ENCODE results near the gene FAM156A.
"Not testable (repeated sequence)": the region's sequence is repeated elsewhere in the genome, so short reads cannot be mapped to it uniquely, and the experiment has no call there.

FAM156A gene

DNA sequence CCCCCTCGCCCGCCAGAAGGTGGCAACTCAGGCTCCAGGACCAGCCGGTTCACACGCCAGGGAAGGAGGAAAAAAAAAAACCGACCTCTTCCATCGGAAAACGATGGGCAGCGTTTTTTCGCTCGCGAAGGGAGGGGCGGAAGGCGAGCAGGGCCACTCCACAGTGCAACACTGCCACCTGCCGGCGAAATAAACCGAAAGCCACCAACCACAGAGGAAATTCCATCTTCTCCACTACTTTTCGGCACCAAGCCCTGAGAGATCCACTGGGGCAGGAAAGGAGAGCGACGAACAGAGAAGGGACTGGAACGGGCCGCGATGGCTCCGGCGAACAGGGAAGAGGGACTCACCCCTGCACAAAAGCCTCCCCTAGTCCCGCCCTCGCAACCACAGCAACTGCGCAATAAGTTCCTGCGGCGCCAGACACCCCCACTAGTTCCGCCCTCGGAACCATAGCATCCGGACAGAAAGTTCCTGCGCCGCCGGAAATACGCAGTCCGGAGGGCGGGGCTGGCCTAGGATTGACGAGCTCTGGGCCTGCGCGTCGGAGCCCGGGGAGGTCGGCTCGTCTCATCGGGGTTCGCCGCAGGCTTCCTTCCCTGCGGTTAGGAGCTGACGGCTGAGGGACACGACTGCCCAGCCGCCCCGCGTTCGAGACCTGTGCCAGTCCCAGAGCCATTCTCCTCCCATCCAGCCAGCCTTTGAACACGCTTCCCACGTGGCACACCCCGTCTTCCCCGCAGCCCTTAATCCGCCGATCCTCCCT is 23.4 kb downstream of the FAM156A start:
- peak; percentile 34 for TF ChIP-seq POLR2A (IDR thresholded peaks at IDR 0.05; ENCODE audit: low read depth, low read length)
- DNase-seq (ENCODE audit: insufficient read length, low spot score) = peak; percentile 27
- no peak for FAIRE-seq

GRCh38 chrX:52933976-52934703 is 24.2 kb downstream of the FAM156A start:
- FAIRE-seq = no peak
- DNase-seq (ENCODE audit: insufficient read length, low spot score) = no peak
- TF ChIP-seq POLR2A (IDR thresholded peaks at IDR 0.05; ENCODE audit: low read depth, low read length) = peak; percentile 8; the same call in 1 of the 2 replicates

DNA sequence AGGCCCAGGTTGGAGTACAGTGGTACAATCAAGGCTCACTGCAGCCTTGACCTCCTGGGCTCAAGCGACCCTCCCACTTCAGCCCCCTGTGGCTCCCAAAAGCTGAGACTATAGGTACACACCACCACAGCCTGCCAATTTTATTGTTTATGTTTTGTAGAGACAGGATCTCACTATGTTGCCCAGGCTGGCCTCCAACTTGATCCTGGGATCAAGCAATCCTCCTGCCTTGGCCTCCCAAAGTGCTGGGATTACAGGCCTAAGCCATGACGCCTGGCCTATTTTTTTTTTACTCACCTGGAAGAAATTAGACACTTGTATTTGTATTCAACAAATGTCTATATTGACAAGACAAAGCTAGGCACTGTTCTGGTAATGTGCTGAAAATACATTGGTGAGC is 25.1 kb downstream of the FAM156A start:
- no peak for TF ChIP-seq POLR2A (IDR thresholded peaks at IDR 0.05; ENCODE audit: low read depth, low read length)
- DNase-seq (ENCODE audit: insufficient read length, low spot score) (no peak), FAIRE-seq (no peak)

- FAIRE-seq; DNase-seq (ENCODE audit: insufficient read length, low spot score): not testable (repeated sequence)
These were observed 28.1 kb downstream of the FAM156A start for GRCh38 chrX:52930214-52930613.

GRCh38 chrX:52923781-52924241 is 34.5 kb downstream of the FAM156A start:
- TF ChIP-seq POLR2A (IDR thresholded peaks at IDR 0.05; ENCODE audit: low read depth, low read length) = no peak
- FAIRE-seq = no peak
- no peak for DNase-seq (ENCODE audit: insufficient read length, low spot score)

DNA sequence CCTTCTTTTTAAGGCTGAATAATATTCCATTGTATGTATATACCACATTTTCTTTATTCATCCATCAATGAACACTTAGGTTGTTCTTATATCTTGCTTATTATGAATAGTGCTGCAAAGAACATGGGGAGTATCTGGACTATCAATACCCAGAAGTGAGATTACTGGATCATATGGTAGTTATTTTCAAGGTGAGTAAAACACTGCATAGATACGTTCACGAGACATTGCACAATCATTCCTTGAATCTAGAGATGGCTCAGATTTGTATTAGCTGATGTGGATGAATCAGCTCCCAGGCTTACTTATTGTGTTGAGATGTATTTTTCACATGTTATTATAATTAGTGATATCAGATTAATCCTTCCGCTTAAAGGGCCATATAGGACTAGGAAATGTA is 43.6 kb downstream of the FAM156A start:
- FAIRE-seq = not testable (repeated sequence)

DNA sequence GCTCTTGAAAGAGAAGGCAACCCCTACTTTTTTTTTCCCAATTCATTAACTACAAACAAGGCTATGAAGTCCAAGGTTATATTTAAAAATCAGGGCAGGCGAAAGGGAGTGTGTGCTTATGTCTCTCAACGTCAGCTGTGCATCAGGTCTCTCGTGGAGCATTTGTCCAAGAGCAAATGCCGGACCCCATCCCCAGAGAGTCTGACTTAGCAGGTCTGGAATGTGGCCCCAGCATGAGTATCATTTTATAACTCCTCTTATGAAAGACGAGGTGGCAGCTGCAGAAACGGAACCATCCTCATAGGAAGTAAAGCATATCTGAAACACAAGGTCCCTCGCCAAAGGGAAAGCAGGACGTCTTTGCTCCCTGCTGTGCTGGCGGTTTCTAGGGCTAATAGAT is 44.6 kb downstream of the FAM156A start:
- not testable (repeated sequence) for DNase-seq (ENCODE audit: insufficient read length, low spot score); FAIRE-seq

More for the DNA sequence above, 43.6 kb downstream of the FAM156A start:
- not testable (repeated sequence) for DNase-seq (ENCODE audit: insufficient read length, low spot score)

GRCh38 chrX:52909313-52909969 is 48.9 kb downstream of the FAM156A start:
- DNase-seq (ENCODE audit: insufficient read length, low spot score); FAIRE-seq: not testable (repeated sequence)

GRCh38 chrX:52907900-52908299 is 50.4 kb downstream of the FAM156A start:
- not testable (repeated sequence) for DNase-seq (ENCODE audit: insufficient read length, low spot score); FAIRE-seq

- DNase-seq (ENCODE audit: insufficient read length, low spot score); FAIRE-seq: not testable (repeated sequence)
These were observed 51.2 kb downstream of the FAM156A start for GRCh38 chrX:52907137-52907536.

DNA sequence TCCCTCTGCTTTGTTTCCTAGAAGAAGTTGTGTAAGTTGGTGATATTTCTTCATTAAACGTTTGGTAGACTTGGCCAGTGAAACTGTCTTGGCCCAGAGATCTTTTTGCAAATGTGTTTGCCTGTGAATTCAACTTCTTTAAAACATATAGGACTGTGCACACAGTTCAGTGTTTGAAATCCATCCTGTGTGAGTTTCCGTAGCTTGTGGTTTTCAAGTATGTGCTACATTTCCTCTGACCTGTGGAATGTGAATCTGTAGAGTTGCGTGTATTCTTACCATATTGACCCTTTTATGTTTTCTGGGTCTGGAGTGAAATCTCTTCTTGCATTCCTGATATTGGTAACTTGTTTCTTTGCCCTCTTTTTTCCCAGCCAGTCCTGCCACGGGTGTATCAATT is 52.2 kb downstream of the FAM156A start:
- not testable (repeated sequence) for FAIRE-seq; DNase-seq (ENCODE audit: insufficient read length, low spot score)

GRCh38 chrX:52905531-52905930 is 52.8 kb downstream of the FAM156A start:
- DNase-seq (ENCODE audit: insufficient read length, low spot score); FAIRE-seq: not testable (repeated sequence)

All from H54 (cell line).